NCI-H146 (cell line): ENCODE results near the gene APBB2.
"Not testable (repeated sequence)": the region's sequence is repeated elsewhere in the genome, so short reads cannot be mapped to it uniquely, and the experiment has no call there.

Experiments used
- DNase-seq: peaks from one replicate; lab custom pipeline; 2025; lab: John Stamatoyannopoulos, UW

APBB2 gene

GRCh38 chr4:40822420-40823166 lies 391.7 kb downstream of the APBB2 start:
- no peak for DNase-seq

- DNase-seq: no peak
These were observed 394.2 kb downstream of the APBB2 start for GRCh38 chr4:40820101-40820500.

GRCh38 chr4:40817157-40817556 lies 397.2 kb downstream of the APBB2 start:
- DNase-seq: not testable (repeated sequence)

- no peak for DNase-seq
These were observed 401.5 kb downstream of the APBB2 start for GRCh38 chr4:40812856-40813255.

GRCh38 chr4:40812386-40812785 lies 402.0 kb downstream of the APBB2 start:
- DNase-seq: no peak

- DNase-seq: no peak
These were observed 402.4 kb downstream of the APBB2 start for GRCh38 chr4:40811956-40812355.

- no peak for DNase-seq
These were observed 405.4 kb downstream of the APBB2 start for GRCh38 chr4:40808926-40809457.

- no peak for DNase-seq
These were observed 409.7 kb downstream of the APBB2 start for GRCh38 chr4:40804598-40804997.

GRCh38 chr4:40800064-40800463 lies 414.3 kb downstream of the APBB2 start:
- no peak for DNase-seq

- DNase-seq: no peak
These were observed 424.6 kb downstream of the APBB2 start for GRCh38 chr4:40789771-40790170.

GRCh38 chr4:40789031-40789430 lies 425.3 kb downstream of the APBB2 start:
- DNase-seq: no peak

GRCh38 chr4:40788331-40788730 lies 426.0 kb downstream of the APBB2 start:
- no peak for DNase-seq

GRCh38 chr4:40785727-40786126 lies 428.6 kb downstream of the APBB2 start:
- DNase-seq: no peak

- DNase-seq: no peak
These were observed 431.5 kb downstream of the APBB2 start for GRCh38 chr4:40782876-40783275.

- no peak for DNase-seq
These were observed 436.3 kb downstream of the APBB2 start for GRCh38 chr4:40778090-40778489.

- no peak for DNase-seq
These were observed 445.1 kb downstream of the APBB2 start for GRCh38 chr4:40769266-40769665.

GRCh38 chr4:40763228-40763716 lies 451.1 kb downstream of the APBB2 start:
- DNase-seq: no peak
